Neuronal stem cell (in vitro differentiated cells): ENCODE measurements around the gene FLT1.

Source experiments
- DNase-seq: peaks from one replicate; pipeline ENCODE4 v3.0.0-alpha.2; 2013; ENCODE audit warnings: low spot score
- H2AFZ ChIP-seq: one replicate; pipeline ENCODE4 v1.6.1; 2013; ENCODE audit warnings: mild to moderate bottlenecking, low read length, inconsistent platforms
- H2AK5ac ChIP-seq: 2 replicates; pipeline ENCODE4 v1.6.1; 2013; ENCODE audit warnings: low read depth, mild to moderate bottlenecking, inconsistent platforms, low read length, moderate library complexity, mixed read lengths
- H2BK120ac ChIP-seq: 2 replicates; pipeline ENCODE4 v1.6.1; 2013; ENCODE audit warnings: low read depth, mild to moderate bottlenecking, inconsistent platforms, low read length, moderate library complexity, mixed read lengths
- H2BK12ac ChIP-seq: one replicate; pipeline ENCODE4 v1.6.1; 2013; ENCODE audit warnings: low read length, inconsistent platforms
- H2BK15ac ChIP-seq: 2 replicates; pipeline ENCODE4 v1.6.1; 2013; ENCODE audit warnings: mild to moderate bottlenecking, low read length, inconsistent platforms, mixed read lengths
- H2BK5ac ChIP-seq: one replicate; pipeline ENCODE4 v1.6.1; 2013; ENCODE audit warnings: inconsistent platforms, mild to moderate bottlenecking, low read length, moderate library complexity
- H3K14ac ChIP-seq: one replicate; pipeline ENCODE4 v1.6.1; 2013; ENCODE audit warnings: low read length, inconsistent platforms
- H3K18ac ChIP-seq: 2 replicates; pipeline ENCODE4 v1.6.1; 2013; ENCODE audit warnings: low read length, inconsistent platforms
- H3K23ac ChIP-seq: 2 replicates; pipeline ENCODE4 v1.6.1; 2013; ENCODE audit warnings: low read depth, mild to moderate bottlenecking, mixed read lengths, low read length, inconsistent platforms; ENCODE audit not compliant: poor library complexity
- H3K27ac ChIP-seq: replicated peaks from 3 replicates; pipeline ENCODE4 v1.5.1; 2013; ENCODE audit warnings: low read length, inconsistent platforms
- H3K27me3 ChIP-seq, 3 experiments: 2 replicates each; pipeline ENCODE4 v1.6.1; 2013; ENCODE audit warnings: low read length in 3 of 3, mild to moderate bottlenecking in 2 of 3, inconsistent platforms in 1 of 3, low read depth in 1 of 3, mixed read lengths in 1 of 3, moderate library complexity in 1 of 3; ENCODE audit not compliant: control insufficient read depth in 3 of 3, insufficient read depth in 3 of 3
- H3K36me3 ChIP-seq, 2 donors: replicated peaks in 1 of 2; 2 replicates each; pipeline ENCODE4 v1.6.1; 2013; ENCODE audit warnings: low read length in 2 of 2; ENCODE audit not compliant: control insufficient read depth in 2 of 2, insufficient read depth in 2 of 2
- H3K4ac ChIP-seq: 2 replicates; pipeline ENCODE4 v1.6.1; 2013; ENCODE audit warnings: inconsistent platforms, mild to moderate bottlenecking, low read length, moderate library complexity
- H3K4me1 ChIP-seq, 2 donors: 1 replicate in 1 of 2; 2 replicates in 1 of 2; pipeline ENCODE4 v1.6.1; 2013; ENCODE audit warnings: low read length in 2 of 2, low read depth in 1 of 2; ENCODE audit not compliant: control insufficient read depth in 2 of 2, insufficient read depth in 1 of 2
- H3K4me2 ChIP-seq: one replicate; pipeline ENCODE4 v1.6.1; 2013; ENCODE audit warnings: mild to moderate bottlenecking, low read length, inconsistent platforms; ENCODE audit not compliant: insufficient read depth, poor library complexity, severe bottlenecking
- H3K4me3 ChIP-seq, 2 donors: 2 replicates each; pipeline ENCODE4 v1.5.1; 2013; ENCODE audit warnings: low read length in 2 of 2, mild to moderate bottlenecking in 2 of 2, inconsistent platforms in 1 of 2, moderate library complexity in 1 of 2
- H3K79me1 ChIP-seq: one replicate; pipeline ENCODE4 v1.6.1; 2013; ENCODE audit warnings: low read depth, mild to moderate bottlenecking, inconsistent platforms, low read length, moderate library complexity
- H3K9ac ChIP-seq: one replicate; pipeline ENCODE4 v1.6.1; 2013; ENCODE audit warnings: mild to moderate bottlenecking, low read depth, low read length, inconsistent platforms; ENCODE audit not compliant: poor library complexity
- H3K9me3 ChIP-seq, 2 donors: replicated peaks in 1 of 2; 2 replicates each; pipeline versions ENCODE3 to v1.6.1; 2013; ENCODE audit warnings: low read length in 2 of 2, mild to moderate bottlenecking in 2 of 2, inconsistent platforms in 1 of 2, low read depth in 1 of 2, mixed read lengths in 1 of 2, moderate library complexity in 1 of 2; ENCODE audit not compliant: control insufficient read depth in 2 of 2, insufficient read depth in 1 of 2
- H4K8ac ChIP-seq: one replicate; pipeline ENCODE4 v1.6.1; 2013; ENCODE audit warnings: low read depth, mild to moderate bottlenecking, inconsistent platforms, low read length, moderate library complexity
- H4K91ac ChIP-seq: one replicate; pipeline ENCODE4 v1.6.1; 2013; ENCODE audit warnings: low read length, low read depth, mild to moderate bottlenecking, inconsistent platforms; ENCODE audit not compliant: poor library complexity
- WGBS, 2 donors: extraction: QIAGEN DNeasy Blood & Tissue Kit; methylation state at CpG; one replicate each; pipeline ENCODE4 v1.1.7; 2013; ENCODE audit warnings: missing lambda C conversion rate in 2 of 2, mixed read lengths in 1 of 2; ENCODE audit not compliant: insufficient read length in 2 of 2, insufficient replicate concordance in 1 of 2; ENCODE audit errors: extremely low coverage in 2 of 2; 5-methylcytosine and 5-hydroxymethylcytosine counted together

The FLT1 gene

DNA sequence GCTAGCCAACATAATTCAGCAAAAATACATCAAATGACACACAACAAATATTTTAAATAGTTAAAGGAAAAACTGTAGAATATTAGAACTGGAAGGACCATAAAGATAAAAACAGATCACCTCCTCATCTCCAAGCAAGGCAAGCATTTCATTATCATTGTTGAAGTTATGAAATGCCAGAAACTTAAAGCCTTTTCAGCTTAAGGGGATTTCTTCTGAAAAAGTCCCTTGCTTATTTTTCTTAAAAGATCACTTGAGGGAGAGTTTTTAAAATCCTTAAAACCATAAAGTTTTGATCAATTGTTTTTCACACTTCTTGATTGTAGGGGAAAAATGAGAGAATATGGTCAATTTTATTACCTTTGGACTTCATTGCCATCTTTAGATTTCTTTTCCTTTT lies 37.4 kb downstream of the FLT1 start:
- Histone ChIP-seq H3K4me2 (no peak overlapping the region), H3K36me3 (no peaks in the 10 kb centered on the region)
- no peak for DNase-seq

DNA sequence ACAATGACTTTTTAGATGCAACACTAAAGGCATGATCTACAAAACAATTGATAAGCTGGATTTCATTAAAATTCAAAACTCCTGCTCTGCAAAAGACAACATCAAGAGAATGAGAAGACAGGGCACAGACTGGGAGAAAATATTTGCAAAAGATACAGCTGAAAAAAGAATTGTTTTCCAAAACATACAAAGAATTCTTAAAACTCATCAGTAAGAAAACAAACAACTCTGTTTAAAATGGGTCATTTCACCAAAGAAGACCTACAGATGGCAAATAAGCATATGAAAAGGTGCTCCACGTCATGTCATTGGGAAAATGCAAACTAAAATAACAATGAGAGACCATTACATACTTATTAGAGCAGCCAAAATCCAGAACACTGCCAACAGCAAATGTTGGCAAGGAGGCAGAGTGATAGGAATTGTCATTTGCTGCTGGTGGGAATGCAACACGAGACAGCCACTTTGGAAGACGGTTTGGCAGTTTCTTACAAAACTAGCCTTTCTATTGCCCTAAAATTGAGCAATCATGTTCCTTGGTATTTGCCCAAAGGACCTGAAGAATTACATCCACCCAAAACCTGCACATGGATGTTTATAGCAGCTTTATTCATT lies 39.2 kb downstream of the FLT1 start:
- no peaks in the 10 kb centered on the region for H3K79me1 ChIP-seq

More for the DNA sequence above, 37.4 kb downstream of the FLT1 start:
- Histone ChIP-seq H2BK15ac (no peak overlapping the region), H2BK5ac (no peak overlapping the region), H4K91ac (no peak overlapping the region), H3K18ac (no peak overlapping the region), H2AFZ (no peak overlapping the region), H3K27me3 (no peaks in the 10 kb centered on the region), H2AK5ac (no peak overlapping the region), H3K4me1 (no peaks in the 10 kb centered on the region), H3K9me3 (no peaks in the 10 kb centered on the region), H3K27ac (no peak overlapping the region), H2BK12ac (no peak overlapping the region), H3K9ac (no peak overlapping the region), H4K8ac (no peak overlapping the region), H3K4me3 (no peak overlapping the region), H2BK120ac (no peak overlapping the region), H3K23ac (no peak overlapping the region), H3K4ac (no peak overlapping the region), H3K79me1 (no peaks in the 10 kb centered on the region), H3K14ac (no peak overlapping the region)

DNA sequence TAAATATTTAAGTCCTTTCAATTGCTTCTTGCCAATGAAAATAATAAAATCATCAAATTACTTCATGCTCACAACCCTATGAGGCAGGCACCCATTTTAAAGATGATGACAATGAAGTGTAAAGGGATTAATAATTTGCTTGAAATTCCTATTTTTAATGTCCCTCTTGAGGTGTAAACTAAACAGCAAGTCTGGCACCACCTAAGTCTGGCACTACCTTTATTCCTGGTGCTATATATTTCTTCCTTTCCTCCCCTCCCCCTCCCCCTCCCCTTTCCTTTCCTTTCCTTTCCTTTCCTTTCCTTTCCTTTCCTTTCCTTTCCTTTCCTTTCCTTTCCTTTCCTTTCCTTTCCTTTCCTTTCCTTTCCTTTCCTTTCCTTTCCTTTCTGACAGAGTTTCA lies 42.2 kb downstream of the FLT1 start:
- Histone ChIP-seq H3K18ac (no peak overlapping the region), H2BK15ac (no peak overlapping the region), H3K4ac (no peak overlapping the region), H3K27me3 (no peaks in the 10 kb centered on the region), H3K36me3 (no peaks in the 10 kb centered on the region), H3K4me3 (no peak overlapping the region), H2BK5ac (no peak overlapping the region), H3K14ac (no peak overlapping the region), H3K9ac (no peak overlapping the region), H3K4me2 (no peak overlapping the region), H4K8ac (no peak overlapping the region), H4K91ac (no peak overlapping the region), H3K27ac (no peak overlapping the region), H3K79me1 (no peaks in the 10 kb centered on the region), H2BK12ac (no peak overlapping the region), H2BK120ac (no peak overlapping the region), H3K4me1 (peaks cover 0 to 2% of the 10 kb centered on the region in 2 donors), H2AK5ac (no peak overlapping the region), H3K9me3 (peaks cover 4 to 5% of the 10 kb centered on the region in 2 donors), H2AFZ (no peak overlapping the region), H3K23ac (no peak overlapping the region)
- DNase-seq, result no peak

More for the DNA sequence above, 39.2 kb downstream of the FLT1 start:
- no peak overlapping the region for H2BK120ac ChIP-seq
- no peak overlapping the region for H2AFZ ChIP-seq
- H3K4ac ChIP-seq, result no peak overlapping the region
- H2BK15ac ChIP-seq, result no peak overlapping the region
- H3K14ac ChIP-seq, result no peak overlapping the region
- no peak overlapping the region for H3K4me3 ChIP-seq
- no peak overlapping the region for H3K27ac ChIP-seq
- DNase-seq, result no peak
- H3K4me1 ChIP-seq, result peaks cover 0 to 2% of the 10 kb centered on the region in 2 donors
- no peak overlapping the region for H4K91ac ChIP-seq
- H4K8ac ChIP-seq, result no peak overlapping the region
- no peak overlapping the region for H3K18ac ChIP-seq
- no peak overlapping the region for H2BK12ac ChIP-seq
- H3K9me3 ChIP-seq, result no peaks in the 10 kb centered on the region
- H3K27me3 ChIP-seq, result no peaks in the 10 kb centered on the region
- no peak overlapping the region for H3K23ac ChIP-seq
- H3K36me3 ChIP-seq, result no peaks in the 10 kb centered on the region
- no peak overlapping the region for H2AK5ac ChIP-seq
- H3K9ac ChIP-seq, result no peak overlapping the region
- H3K4me2 ChIP-seq, result no peak overlapping the region
- WGBS, 2 donors, result no CpG with 5 or more reads among the region's 3 CpGs
- no peak overlapping the region for H2BK5ac ChIP-seq

DNA sequence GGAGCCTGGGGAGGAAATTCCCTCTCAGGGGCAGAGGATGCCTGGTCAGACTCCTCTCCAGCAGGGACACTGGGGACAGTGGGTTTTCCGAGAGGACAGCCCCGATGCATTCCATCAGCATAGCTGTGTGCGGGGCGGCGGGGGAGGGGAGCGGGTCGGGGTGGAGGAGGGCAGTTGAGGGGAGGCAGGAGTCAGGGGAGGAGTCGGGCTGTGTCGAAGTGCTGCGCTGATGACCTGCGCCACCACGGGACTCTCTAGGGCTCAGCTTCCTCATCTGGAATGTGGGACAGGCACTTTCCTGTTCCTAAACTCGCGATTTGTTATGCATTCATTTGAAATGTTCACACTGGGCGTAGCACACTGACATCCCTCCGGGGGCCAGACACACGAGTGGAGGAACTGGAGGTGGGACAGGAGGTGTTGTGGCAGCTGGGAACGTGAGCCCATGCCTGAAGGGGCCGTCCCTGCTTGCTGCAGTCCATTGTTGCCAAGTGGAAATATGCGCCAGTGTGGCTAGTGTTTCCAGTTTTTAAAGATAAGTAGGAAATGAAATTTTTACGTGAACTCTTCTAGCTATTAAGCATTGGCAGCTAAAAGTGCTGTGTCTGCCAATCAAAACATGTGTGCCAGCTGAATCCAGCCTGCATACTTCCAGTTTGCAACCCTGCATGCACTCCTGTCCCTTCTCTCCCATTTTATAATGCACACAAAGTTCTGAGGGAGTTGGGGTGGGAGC lies 43.3 kb downstream of the FLT1 start:
- no peak overlapping the region for H3K4ac ChIP-seq
- no peaks in the 10 kb centered on the region for H3K27me3 ChIP-seq
- H3K14ac ChIP-seq, result no peak overlapping the region
- no peak overlapping the region for H3K23ac ChIP-seq
- no peak overlapping the region for H2BK12ac ChIP-seq
- H2BK15ac ChIP-seq, result no peak overlapping the region
- H2BK120ac ChIP-seq, result no peak overlapping the region
- no peak overlapping the region for H2AK5ac ChIP-seq
- no peak overlapping the region for H2BK5ac ChIP-seq
- H4K8ac ChIP-seq, result no peak overlapping the region
- H3K4me3 ChIP-seq, result no peak overlapping the region
- no CpG with 5 or more reads among the region's 21 CpGs for WGBS, 2 donors
- H3K9ac ChIP-seq, result no peak overlapping the region
- peaks cover 4 to 5% of the 10 kb centered on the region in 2 donors for H3K9me3 ChIP-seq
- no peak for DNase-seq
- H3K79me1 ChIP-seq, result no peaks in the 10 kb centered on the region
- no peak overlapping the region for H4K91ac ChIP-seq
- peak overlapping the region; percentile 82 for H3K18ac ChIP-seq
- H3K4me2 ChIP-seq, result no peak overlapping the region
- H3K27ac ChIP-seq, result no peak overlapping the region
- H3K36me3 ChIP-seq, result no peaks in the 10 kb centered on the region
- peaks cover 0 to 2% of the 10 kb centered on the region in 2 donors for H3K4me1 ChIP-seq
- H2AFZ ChIP-seq, result no peak overlapping the region
